GM18517 (cell line): ENCODE measurements around the gene TEKT4.
"Not testable (repeated sequence)": the region's sequence is repeated elsewhere in the genome, so short reads cannot be mapped to it uniquely, and the experiment has no call there.

Experiments used
- ATAC-seq: cut with Tn5 transposase; IDR thresholded peaks from one replicate; pipeline ENCODE4 v1.9.1; 2021; ENCODE audit warnings: mild to moderate bottlenecking, moderate library complexity; ENCODE audit not compliant: unreplicated experiment

The TEKT4 gene, protein sequence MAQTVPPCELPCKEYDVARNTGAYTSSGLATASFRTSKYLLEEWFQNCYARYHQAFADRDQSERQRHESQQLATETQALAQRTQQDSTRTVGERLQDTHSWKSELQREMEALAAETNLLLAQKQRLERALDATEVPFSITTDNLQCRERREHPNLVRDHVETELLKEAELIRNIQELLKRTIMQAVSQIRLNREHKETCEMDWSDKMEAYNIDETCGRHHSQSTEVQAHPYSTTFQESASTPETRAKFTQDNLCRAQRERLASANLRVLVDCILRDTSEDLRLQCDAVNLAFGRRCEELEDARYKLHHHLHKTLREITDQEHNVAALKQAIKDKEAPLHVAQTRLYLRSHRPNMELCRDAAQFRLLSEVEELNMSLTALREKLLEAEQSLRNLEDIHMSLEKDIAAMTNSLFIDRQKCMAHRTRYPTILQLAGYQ

GRCh38 chr2:94871226-94872087 is at the start of gene TEKT4:
TEKT4 (plus strand) TSS chr2:94871430; CDS start chr2:94871580, 150 bp downstream.
- no peak for ATAC-seq

GRCh38 chr2:94839224-94839623 is 32.0 kb upstream of the TEKT4 start:
- not testable (repeated sequence) for ATAC-seq

- not testable (repeated sequence) for ATAC-seq
Measured at GRCh38 chr2:94856856-94857255, 14.4 kb upstream of the TEKT4 start.

- not testable (repeated sequence) for ATAC-seq
Measured at GRCh38 chr2:94857367-94858162, 13.7 kb upstream of the TEKT4 start.

GRCh38 chr2:94858163-94858888 is 12.9 kb upstream of the TEKT4 start:
- not testable (repeated sequence) for ATAC-seq

GRCh38 chr2:94861308-94862152 is 9.7 kb upstream of the TEKT4 start:
- ATAC-seq: no peak

- ATAC-seq: not testable (repeated sequence)
Measured at GRCh38 chr2:94862903-94863302, 8.3 kb upstream of the TEKT4 start.

DNA sequence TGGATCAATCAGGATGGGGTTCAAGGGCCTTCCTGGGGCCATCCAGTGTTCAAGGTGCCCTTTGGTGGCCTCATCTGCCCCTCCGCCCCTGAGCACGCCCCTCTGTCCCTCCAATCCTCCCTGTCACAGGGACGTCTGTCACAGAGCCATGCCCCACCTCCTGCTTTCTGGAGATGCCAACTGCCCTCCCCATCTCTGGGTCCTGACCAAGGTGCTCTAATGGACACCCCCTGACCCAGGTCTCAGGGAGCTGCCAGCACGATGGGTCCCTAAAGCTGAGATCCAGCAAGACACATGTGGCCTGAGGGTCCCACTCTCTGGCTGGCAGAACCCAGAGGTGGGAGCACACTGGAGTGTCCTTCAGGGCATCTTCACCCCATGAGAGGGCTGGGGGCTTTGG is 2.1 kb upstream of the TEKT4 start:
- ATAC-seq: no peak

DNA sequence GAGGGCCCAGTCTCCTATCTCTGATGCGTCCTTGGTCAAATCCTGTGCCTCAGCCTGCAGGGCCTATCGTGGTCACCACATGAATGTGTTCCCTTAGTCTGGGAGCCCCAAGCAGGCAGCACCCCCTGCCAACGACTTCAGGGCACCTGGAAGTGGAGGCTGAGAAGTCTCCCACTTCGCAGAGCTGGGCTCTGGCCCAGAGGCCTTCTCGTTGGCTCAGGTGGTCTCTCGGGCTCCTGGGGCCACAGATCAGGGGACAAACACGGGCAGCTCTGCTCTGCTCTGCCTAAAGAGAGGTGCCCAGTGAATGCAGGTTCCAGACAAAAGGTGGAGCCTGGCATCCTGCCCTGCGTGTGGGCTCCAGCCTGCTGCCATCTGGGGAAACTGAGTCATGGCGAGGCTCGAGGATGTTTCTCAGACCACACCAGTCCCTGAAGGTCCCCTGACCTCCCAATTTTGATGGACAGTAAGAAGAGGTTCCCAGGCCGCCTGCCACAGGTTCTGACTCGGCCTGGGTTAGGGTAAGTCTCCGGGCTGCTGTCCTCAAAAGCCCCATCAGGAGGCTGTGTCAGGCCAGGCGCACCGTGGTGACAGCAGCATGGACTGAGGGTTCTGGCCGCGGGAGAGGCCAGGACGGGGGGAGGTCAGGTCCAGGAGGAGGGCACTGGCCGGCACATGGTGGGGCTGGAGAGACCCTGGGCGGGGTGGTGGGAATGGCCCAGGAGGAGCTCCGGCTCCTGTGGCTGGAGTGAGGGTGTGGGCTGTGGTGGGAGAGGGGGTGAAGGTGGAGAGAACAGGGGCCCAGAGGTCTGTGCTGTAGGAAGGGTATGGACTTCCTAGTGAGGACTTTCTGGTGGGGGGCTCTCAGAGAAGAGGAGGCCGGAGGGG is 1.4 kb upstream of the TEKT4 start:
- ATAC-seq: no peak

- ATAC-seq: no peak
Measured at GRCh38 chr2:94870440-94871225, 597 bp upstream of the TEKT4 start.

DNA sequence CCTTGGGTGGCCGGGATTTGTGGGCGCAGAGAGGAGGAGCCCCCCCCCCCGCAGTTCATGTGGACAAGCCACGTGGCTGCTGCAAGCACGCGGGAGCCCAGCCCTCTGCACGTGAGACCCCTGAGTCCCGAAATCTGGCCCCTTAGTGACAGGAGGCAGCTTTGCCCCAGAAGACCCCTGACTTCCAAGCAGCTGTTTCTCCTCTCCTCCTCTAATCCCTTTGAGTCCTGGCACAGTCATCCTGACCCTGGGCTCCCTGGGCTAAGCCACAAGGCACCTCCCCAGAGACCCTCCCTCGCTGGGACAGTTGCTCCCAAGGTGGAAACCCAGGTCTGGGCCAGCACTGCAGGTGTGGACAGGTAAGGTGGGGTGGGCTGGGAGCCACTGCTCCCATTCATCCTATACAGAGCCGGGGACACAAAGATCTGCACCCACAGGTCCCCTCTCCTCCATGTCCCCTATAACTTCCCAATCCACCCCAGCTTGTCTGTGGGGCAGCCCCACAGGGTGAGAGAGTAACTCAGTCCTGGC is 923 bp downstream of the TEKT4 start:
- ATAC-seq: no peak

- no peak for ATAC-seq
Measured at GRCh38 chr2:94872676-94873361, 1.6 kb downstream of the TEKT4 start.

GRCh38 chr2:94873362-94874276 is 2.4 kb downstream of the TEKT4 start:
- no peak for ATAC-seq

- ATAC-seq: no peak
Measured at GRCh38 chr2:94874277-94874997, 3.2 kb downstream of the TEKT4 start.
